Measurements from ENCODE around the gene TKFC. TPM values are rescaled to one million over a fixed set of nuclear protein-coding genes. Genes with fewer than 3 reads are reported as not detected.

TKFC gene
- total RNA-seq, 1 experiment from 2014 or later: 79.6 TPM

- H3K27me3 ChIP-seq (ENCODE audit: control insufficient read depth, insufficient read depth, low read length): no peaks in the 10 kb centered on the region
- TF ChIP-seq SIN3A (IDR thresholded peaks at IDR 0.05; ENCODE audit: borderline replicate concordance, insufficient read depth, low read depth, low read length) (no peak), REST (IDR thresholded peaks at IDR 0.05; ENCODE audit: insufficient read depth in 1 of 2, low read depth in 2 of 2, low read length in 1 of 2) (no peak), CTCF (IDR thresholded peaks at IDR 0.05) (no peak), TCF7L2 (IDR thresholded peaks at IDR 0.05; ENCODE audit: low read depth, low read length) (no peak), POLR2AphosphoS5 (IDR thresholded peaks at IDR 0.05; ENCODE audit: low read depth, low read length) (no peak)
- ChIA-PET CTCF (interaction anchor here (0.7 kb wide), 1 partner anchor 60 kb away, joined by 5 read pairs; no protein-coding TSS in a partner anchor), POLR2A (interaction anchor here (0.7 kb wide), 1 partner anchor 303 kb away, joined by 13 read pairs; no protein-coding TSS in a partner anchor)
- H3K9me3 ChIP-seq (ENCODE audit: control insufficient read depth, insufficient read depth, low read depth, low read length): no peaks in the 10 kb centered on the region
- H3K4me3 ChIP-seq (ENCODE audit: low read depth in 2 of 2, low read length in 2 of 2): no peak overlapping the region
- ATAC-seq (no peak), DNase-seq (ENCODE audit: low read depth, low spot score) (no peak)
- in situ Hi-C loops (cut with HindIII; ENCODE audit: low pct_unique_long_range_greater_than_20kb, low sequenced_read_pairs): no loop called here
- no peak overlapping the region for H3K27ac ChIP-seq (ENCODE audit: low read length)
- no peaks in the 10 kb centered on the region for H3K4me1 ChIP-seq (ENCODE audit: control insufficient read depth, insufficient read depth, low read length)
- no peaks in the 10 kb centered on the region for H3K36me3 ChIP-seq (ENCODE audit: control insufficient read depth, insufficient read depth, low read length)
- intact Hi-C loops (cut with micrococcal nuclease; ENCODE audit: unreplicated experiment): no loop called here
- no TSS peak for BruUV-seq (replicated peaks)
Measured at GRCh38 chr11:61287338-61287977, 45.6 kb upstream of the TKFC start.

- ATAC-seq (no peak), DNase-seq (ENCODE audit: low read depth, low spot score) (no peak)
- no TSS peak for BruUV-seq (replicated peaks)
- Histone ChIP-seq H3K27me3 (ENCODE audit: control insufficient read depth, insufficient read depth, low read length) (no peaks in the 10 kb centered on the region), H3K4me3 (ENCODE audit: low read depth in 2 of 2, low read length in 2 of 2) (no peak overlapping the region), H3K36me3 (ENCODE audit: control insufficient read depth, insufficient read depth, low read length) (no peaks in the 10 kb centered on the region), H3K4me1 (ENCODE audit: control insufficient read depth, insufficient read depth, low read length) (no peaks in the 10 kb centered on the region), H3K9me3 (ENCODE audit: control insufficient read depth, insufficient read depth, low read depth, low read length) (no peaks in the 10 kb centered on the region), H3K27ac (ENCODE audit: low read length) (no peak overlapping the region)
- CTCF ChIA-PET: no interaction called here
- TF ChIP-seq REST (IDR thresholded peaks at IDR 0.05; ENCODE audit: insufficient read depth in 1 of 2, low read depth in 2 of 2, low read length in 1 of 2): no peak
- TF ChIP-seq SIN3A (IDR thresholded peaks at IDR 0.05; ENCODE audit: borderline replicate concordance, insufficient read depth, low read depth, low read length): no peak
- TF ChIP-seq CTCF (IDR thresholded peaks at IDR 0.05): no peak; the same call in 1 of the 2 replicates
- TF ChIP-seq POLR2AphosphoS5 (IDR thresholded peaks at IDR 0.05; ENCODE audit: low read depth, low read length): no peak
- no peak for TF ChIP-seq TCF7L2 (IDR thresholded peaks at IDR 0.05; ENCODE audit: low read depth, low read length)
- POLR2A ChIA-PET: no interaction called here
- intact Hi-C loops (cut with micrococcal nuclease; ENCODE audit: unreplicated experiment): no loop called here
- in situ Hi-C loops (cut with HindIII; ENCODE audit: low pct_unique_long_range_greater_than_20kb, low sequenced_read_pairs): no loop called here
Measured at GRCh38 chr11:61290905-61291690, 41.9 kb upstream of the TKFC start.
